Neural cell (in vitro differentiated cells): ENCODE measurements around the gene SLMAP.

Experiments
- EP300 ChIP-seq: fragments of 450-650 bp; conservative IDR thresholded peaks from 2 replicates; pipeline ENCODE4 v1.6.1; 2014; ENCODE audit warnings: antibody characterized with exemption, mild to moderate bottlenecking, moderate library complexity; ENCODE audit not compliant: poor library complexity, severe bottlenecking
- EZH2 ChIP-seq: fragments of 200-600, 300-800 bp; shearing (Covaris generic), sonication (generic); IDR thresholded peaks from 2 replicates; pipeline ENCODE4 v1.6.1; 2014; ENCODE audit warnings: antibody characterized with exemption, low read length, borderline replicate concordance, mild to moderate bottlenecking; ENCODE audit not compliant: insufficient read depth, poor library complexity, severe bottlenecking
- POLR2AphosphoS5 ChIP-seq: IDR thresholded peaks from 2 replicates; pipeline ENCODE4 v1.6.1; 2012
- RAD21 ChIP-seq: fragments of 450-650 bp; conservative IDR thresholded peaks from 2 replicates; pipeline ENCODE4 v1.6.1; 2014; ENCODE audit warnings: antibody characterized with exemption, mild to moderate bottlenecking, moderate library complexity
- TAF1 ChIP-seq: IDR thresholded peaks from 2 replicates; pipeline ENCODE4 v1.6.1; 2012; ENCODE audit warnings: low read depth
- TF ChIP-seq, protein P1 (sequence below): fragments of 450-650 bp; IDR thresholded peaks from 2 replicates; pipeline ENCODE4 v1.5.1; 2014; ENCODE audit warnings: antibody characterized with exemption, mild to moderate bottlenecking, moderate library complexity; ENCODE audit not compliant: poor library complexity, severe bottlenecking
- TF ChIP-seq, protein P2 (sequence below): IDR thresholded peaks from 2 replicates; pipeline ENCODE4 v1.6.1; 2012; ENCODE audit warnings: borderline replicate concordance

DNA sequence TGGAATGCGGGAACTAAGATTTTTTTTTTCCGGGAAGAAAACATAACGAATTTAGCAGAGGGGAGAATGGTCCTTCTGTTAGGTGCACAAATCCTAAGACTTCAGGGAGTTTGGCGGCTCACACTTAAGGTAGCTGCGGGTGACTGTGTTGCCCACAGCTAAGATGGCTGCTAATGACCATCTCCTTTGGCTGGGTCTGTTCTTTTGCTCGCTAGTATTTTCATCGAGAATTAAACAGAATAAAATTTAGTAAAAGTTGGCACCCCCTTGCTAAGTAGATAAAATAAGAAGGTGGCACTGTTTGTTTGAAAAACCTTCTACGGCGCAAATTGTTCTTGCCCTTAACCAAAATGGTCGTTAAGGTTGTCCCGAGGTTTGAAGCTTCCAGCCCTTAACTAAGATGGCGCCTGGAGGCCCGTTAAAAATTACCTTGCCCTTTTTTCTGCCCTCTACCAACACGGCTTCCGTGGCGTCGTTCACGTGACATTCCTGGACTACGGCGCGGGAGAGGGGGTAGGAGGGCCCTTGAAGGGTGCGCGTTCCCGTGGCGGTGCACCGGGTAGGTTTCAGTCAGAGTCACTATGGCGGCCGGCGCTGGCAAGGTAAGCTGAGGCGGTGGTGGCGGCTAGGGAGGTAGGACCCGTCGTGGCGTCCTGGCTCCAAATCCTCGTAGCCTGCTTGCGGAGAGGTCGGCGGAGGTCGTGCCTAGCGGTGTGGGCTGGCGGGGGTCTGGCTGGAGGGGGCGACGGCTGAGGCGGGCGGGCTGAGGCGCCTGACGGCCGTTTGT, at the start of gene SLMAP:
- TF ChIP-seq EZH2 (no peak), POLR2AphosphoS5 (peak; percentile 94), TAF1 (peak; percentile 93), RAD21 (no peak), EP300 (peak; percentile 35)
- TF ChIP-seq, protein P1, sequence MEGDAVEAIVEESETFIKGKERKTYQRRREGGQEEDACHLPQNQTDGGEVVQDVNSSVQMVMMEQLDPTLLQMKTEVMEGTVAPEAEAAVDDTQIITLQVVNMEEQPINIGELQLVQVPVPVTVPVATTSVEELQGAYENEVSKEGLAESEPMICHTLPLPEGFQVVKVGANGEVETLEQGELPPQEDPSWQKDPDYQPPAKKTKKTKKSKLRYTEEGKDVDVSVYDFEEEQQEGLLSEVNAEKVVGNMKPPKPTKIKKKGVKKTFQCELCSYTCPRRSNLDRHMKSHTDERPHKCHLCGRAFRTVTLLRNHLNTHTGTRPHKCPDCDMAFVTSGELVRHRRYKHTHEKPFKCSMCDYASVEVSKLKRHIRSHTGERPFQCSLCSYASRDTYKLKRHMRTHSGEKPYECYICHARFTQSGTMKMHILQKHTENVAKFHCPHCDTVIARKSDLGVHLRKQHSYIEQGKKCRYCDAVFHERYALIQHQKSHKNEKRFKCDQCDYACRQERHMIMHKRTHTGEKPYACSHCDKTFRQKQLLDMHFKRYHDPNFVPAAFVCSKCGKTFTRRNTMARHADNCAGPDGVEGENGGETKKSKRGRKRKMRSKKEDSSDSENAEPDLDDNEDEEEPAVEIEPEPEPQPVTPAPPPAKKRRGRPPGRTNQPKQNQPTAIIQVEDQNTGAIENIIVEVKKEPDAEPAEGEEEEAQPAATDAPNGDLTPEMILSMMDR = peak; percentile 11
- TF ChIP-seq, protein P2, sequence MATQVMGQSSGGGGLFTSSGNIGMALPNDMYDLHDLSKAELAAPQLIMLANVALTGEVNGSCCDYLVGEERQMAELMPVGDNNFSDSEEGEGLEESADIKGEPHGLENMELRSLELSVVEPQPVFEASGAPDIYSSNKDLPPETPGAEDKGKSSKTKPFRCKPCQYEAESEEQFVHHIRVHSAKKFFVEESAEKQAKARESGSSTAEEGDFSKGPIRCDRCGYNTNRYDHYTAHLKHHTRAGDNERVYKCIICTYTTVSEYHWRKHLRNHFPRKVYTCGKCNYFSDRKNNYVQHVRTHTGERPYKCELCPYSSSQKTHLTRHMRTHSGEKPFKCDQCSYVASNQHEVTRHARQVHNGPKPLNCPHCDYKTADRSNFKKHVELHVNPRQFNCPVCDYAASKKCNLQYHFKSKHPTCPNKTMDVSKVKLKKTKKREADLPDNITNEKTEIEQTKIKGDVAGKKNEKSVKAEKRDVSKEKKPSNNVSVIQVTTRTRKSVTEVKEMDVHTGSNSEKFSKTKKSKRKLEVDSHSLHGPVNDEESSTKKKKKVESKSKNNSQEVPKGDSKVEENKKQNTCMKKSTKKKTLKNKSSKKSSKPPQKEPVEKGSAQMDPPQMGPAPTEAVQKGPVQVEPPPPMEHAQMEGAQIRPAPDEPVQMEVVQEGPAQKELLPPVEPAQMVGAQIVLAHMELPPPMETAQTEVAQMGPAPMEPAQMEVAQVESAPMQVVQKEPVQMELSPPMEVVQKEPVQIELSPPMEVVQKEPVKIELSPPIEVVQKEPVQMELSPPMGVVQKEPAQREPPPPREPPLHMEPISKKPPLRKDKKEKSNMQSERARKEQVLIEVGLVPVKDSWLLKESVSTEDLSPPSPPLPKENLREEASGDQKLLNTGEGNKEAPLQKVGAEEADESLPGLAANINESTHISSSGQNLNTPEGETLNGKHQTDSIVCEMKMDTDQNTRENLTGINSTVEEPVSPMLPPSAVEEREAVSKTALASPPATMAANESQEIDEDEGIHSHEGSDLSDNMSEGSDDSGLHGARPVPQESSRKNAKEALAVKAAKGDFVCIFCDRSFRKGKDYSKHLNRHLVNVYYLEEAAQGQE = peak; percentile 84
